NCI-H2227 (cell line): ENCODE data around the gene PATZ1.

ENCODE experiments used
- DNase-seq: peaks from one replicate; lab custom pipeline; 2025; ENCODE audit not compliant: unreplicated experiment; lab: John Stamatoyannopoulos, UW

Gene PATZ1

DNA sequence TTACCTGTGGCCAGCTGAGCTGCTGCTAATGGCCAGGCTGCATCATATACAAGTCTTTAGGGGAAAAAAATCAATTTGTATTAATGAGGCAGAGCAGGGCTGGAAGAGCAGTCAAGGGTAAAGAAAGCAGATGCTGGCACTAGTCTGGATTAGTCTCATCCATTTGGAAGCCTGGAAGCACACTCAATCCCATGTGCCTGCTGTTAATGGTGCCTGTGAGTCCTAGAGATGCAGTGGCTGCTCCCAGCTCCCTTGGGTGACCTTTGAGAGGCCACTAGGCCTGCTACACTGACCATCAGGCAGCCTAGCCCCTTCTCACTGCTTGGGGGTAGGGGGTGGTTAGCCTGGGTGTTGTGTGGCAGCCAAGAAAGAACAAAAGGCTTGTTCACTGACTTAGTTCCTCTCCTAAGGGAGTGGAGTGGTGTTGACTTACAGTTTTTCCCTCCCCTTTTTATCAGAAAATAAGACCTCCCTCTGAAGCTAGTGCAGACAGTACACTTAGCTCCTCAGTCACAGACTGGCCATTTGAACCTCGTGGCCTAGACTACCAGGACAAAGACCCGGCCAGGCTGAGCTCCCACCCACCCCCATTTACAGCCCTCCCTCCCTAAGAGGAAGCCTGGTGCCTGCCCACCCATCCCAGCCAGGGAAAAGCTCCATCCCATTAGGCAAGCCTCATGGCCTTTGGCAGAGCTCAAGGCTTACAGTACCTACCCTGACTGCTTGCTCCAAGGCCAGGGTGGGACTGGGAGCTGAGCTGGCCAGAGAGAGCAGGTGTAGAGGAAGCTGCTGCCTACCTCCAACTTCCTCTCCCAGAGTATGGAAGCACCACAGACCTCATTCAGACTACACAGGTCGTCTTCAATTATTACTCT lies 61.6 kb downstream of the PATZ1 start:
- DNase-seq: no peak

DNA sequence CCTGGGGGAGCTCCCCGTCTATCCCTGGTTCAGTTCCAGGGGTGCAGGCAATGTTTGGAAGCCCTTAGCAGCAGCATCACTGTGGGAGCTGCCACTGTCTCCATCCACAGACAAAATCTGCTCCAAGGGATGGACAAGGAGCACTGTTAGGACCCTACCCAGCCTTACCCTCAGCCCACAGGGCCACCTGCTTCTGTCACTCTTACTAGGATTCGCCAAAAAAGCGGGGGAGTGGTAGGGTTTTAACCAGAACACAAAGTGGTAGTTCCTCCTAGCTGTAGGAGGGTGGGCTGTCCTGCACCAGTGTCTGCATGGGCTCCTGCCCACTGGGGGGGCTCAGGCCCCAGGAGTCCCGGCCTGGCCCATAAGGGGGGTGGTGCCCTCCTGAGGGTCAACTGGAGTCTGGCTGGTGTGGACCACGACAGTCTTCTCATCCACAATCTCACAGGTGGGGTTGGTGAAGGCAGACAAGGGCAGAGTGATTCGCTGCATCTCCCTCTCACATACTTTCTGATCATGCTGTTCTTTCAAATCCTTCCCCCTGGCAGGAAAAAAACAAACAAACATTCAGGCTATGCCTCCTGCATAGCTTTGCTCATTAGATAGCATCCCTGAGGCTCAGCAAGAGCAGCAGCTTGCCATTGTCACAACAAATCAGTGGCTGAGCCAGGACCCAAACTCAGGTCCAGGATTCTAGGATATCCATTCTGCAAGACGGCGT lies 63.2 kb downstream of the PATZ1 start:
- DNase-seq: no peak

DNA sequence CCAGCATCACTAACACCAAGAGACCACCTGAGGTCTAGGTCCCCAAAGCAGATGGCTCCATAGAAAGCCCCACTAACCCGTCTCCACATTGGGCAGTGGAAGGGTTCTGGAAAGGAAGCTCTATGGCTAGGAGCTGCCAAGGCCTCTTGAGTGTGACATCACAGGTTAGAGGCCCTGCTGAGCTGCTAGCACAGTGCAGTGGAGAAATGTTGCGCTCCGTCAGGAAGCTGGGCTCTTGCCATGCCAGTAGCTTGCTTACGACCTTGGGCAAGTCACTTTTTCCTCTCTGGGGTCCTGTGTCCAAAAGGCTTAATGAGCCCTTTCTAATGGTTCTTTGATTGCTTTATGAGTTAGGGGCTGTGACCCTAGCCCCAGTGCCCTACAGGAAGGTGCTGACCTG lies 64.4 kb downstream of the PATZ1 start:
- DNase-seq: no peak

DNA sequence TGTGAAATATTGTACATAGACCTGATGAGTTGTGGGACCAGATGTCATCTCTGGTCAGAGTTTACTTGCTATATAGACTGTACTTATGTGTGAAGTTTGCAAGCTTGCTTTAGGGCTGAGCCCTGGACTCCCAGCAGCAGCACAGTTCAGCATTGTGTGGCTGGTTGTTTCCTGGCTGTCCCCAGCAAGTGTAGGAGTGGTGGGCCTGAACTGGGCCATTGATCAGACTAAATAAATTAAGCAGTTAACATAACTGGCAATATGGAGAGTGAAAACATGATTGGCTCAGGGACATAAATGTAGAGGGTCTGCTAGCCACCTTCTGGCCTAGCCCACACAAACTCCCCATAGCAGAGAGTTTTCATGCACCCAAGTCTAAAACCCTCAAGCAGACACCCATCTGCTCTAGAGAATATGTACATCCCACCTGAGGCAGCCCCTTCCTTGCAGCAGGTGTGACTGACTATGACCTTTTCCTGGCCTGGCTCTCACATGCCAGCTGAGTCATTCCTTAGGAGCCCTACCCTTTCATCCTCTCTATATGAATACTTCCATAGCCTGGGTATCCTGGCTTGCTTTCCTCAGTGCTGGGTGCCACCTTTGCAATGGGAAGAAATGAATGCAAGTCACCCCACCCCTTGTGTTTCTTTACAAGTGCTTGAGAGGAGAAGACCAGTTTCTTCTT lies 66.2 kb downstream of the PATZ1 start:
- DNase-seq: no peak

DNA sequence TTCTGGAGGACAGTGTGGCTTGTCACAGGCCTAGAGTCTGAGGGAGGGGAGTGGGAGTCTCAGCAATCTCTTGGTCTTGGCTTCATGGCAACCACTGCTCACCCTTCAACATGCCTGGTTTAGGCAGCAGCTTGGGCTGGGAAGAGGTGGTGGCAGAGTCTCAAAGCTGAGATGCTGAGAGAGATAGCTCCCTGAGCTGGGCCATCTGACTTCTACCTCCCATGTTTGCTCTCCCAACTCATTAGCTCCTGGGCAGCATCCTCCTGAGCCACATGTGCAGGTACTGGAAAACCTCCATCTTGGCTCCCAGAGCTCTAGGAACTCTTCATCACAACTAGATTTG lies 66.8 kb downstream of the PATZ1 start:
- DNase-seq: no peak

DNA sequence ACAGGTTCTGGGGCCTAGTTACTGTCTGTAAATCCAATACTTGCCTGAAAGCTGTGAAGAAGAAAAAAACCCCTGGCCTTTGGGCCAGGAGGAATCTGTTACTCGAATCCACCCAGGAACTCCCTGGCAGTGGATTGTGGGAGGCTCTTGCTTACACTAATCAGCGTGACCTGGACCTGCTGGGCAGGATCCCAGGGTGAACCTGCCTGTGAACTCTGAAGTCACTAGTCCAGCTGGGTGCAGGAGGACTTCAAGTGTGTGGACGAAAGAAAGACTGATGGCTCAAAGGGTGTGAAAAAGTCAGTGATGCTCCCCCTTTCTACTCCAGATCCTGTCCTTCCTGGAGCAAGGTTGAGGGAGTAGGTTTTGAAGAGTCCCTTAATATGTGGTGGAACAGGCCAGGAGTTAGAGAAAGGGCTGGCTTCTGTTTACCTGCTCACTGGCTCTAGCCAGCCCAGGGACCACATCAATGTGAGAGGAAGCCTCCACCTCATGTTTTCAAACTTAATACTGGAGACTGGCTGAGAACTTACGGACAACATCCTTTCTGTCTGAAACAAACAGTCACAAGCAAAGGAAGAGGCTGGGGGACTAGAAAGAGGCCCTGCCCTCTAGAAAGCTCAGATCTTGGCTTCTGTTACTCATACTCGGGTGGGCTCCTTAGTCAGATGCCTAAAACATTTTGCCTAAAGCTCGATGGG lies 67.4 kb downstream of the PATZ1 start:
- DNase-seq: no peak

DNA sequence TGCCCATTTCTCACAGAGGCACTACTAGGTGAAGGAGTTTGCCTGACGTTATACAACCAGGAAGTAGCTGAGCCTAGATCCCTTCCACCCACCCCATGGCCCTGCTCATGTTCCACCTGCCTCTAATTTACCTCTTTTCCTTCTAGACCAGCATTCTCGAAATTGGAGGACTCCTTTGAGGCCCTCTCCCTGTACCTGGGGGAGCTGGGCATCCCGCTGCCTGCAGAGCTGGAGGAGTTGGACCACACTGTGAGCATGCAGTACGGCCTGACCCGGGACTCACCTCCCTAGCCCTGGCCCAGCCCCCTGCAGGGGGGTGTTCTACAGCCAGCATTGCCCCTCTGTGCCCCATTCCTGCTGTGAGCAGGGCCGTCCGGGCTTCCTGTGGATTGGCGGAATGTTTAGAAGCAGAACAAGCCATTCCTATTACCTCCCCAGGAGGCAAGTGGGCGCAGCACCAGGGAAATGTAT lies 68.0 kb downstream of the PATZ1 start:
- no peak for DNase-seq

DNA sequence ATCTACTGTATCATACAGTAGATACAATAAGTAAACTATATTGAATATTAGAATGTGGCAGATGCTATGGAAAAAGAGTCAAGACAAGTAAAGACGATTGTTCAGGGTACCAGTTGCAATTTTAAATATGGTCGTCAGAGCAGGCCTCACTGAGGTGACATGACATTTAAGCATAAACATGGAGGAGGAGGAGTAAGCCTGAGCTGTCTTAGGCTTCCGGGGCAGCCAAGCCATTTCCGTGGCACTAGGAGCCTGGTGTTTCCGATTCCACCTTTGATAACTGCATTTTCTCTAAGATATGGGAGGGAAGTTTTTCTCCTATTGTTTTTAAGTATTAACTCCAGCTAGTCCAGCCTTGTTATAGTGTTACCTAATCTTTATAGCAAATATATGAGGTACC lies 68.4 kb downstream of the PATZ1 start:
- DNase-seq: no peak

DNA sequence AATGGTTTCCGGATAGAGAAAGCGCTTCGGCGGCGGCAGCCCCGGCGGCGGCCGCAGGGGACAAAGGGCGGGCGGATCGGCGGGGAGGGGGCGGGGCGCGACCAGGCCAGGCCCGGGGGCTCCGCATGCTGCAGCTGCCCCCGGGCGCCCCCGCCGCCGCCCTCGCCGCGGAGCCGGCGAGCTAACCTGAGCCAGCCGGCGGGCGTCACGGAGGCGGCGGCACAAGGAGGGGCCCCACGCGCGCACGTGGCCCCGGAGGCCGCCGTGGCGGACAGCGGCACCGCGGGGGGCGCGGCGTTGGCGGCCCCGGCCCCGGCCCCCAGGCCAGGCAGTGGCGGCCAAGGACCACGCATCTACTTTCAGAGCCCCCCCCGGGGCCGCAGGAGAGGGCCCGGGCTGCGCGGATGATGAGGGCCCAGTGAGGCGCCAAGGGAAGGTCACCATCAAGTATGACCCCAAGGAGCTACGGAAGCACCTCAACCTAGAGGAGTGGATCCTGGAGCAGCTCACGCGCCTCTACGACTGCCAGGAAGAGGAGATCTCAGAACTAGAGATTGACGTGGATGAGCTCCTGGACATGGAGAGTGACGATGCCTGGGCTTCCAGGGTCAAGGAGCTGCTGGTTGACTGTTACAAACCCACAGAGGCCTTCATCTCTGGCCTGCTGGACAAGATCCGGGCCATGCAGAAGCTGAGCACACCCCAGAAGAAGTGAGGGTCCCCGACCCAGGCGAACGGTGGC lies 69.5 kb downstream of the PATZ1 start:
- DNase-seq: no peak
